ENCODE data around the gene SGO2. TPM values are rescaled to one million over a fixed set of nuclear protein-coding genes. Genes with fewer than 3 reads are reported as not detected.

Gene SGO2
- total RNA-seq, 4 donors from 2014 or later: 0.71 to 2.5 (median 1.9) TPM

- WGBS: 86% methylated on average over 5 of the region's 5 CpGs
- no peaks in the 10 kb centered on the region for H3K9me3 ChIP-seq
- no peak overlapping the region for H3K27ac ChIP-seq (replicated peaks in 1 of 4)
- TF ChIP-seq CTCF (IDR thresholded peaks at IDR 0.05): no peak
- no peak for TF ChIP-seq POLR2A (IDR thresholded peaks at IDR 0.05; ENCODE audit: low read depth)
- no peak for TF ChIP-seq POLR2AphosphoS5 (IDR thresholded peaks at IDR 0.05)
- no peak for TF ChIP-seq EP300 (IDR thresholded peaks at IDR 0.05)
- intact Hi-C loops (cut with DNase I): no loop called here
- no peak overlapping the region for H3K4me3 ChIP-seq
- peaks cover 0 to 22% (median 7%) of the 10 kb centered on the region in 4 donors for H3K4me1 ChIP-seq
- peaks cover 0 to 17% (median 0%) of the 10 kb centered on the region in 4 donors for H3K36me3 ChIP-seq
- H3K27me3 ChIP-seq: no peaks in the 10 kb centered on the region
- DNase-seq (ENCODE audit: extremely low spot score): no peak
Measured at GRCh38 chr2:200591308-200591707, 65.3 kb downstream of the SGO2 start.

- H3K4me3 ChIP-seq: no peak overlapping the region
- no peaks in the 10 kb centered on the region for H3K9me3 ChIP-seq
- DNase-seq (ENCODE audit: extremely low spot score): no peak
- no peak overlapping the region for H3K27ac ChIP-seq (replicated peaks in 1 of 4)
- peaks cover 0 to 28% (median 2%) of the 10 kb centered on the region in 4 donors for H3K36me3 ChIP-seq
- intact Hi-C loops (cut with DNase I): no loop called here
- 52% methylated on average over 1 of the region's 1 CpG for WGBS
- no peaks in the 10 kb centered on the region for H3K27me3 ChIP-seq
- TF ChIP-seq POLR2A (IDR thresholded peaks at IDR 0.05; ENCODE audit: low read depth): no peak
- TF ChIP-seq EP300 (IDR thresholded peaks at IDR 0.05): no peak
- TF ChIP-seq POLR2AphosphoS5 (IDR thresholded peaks at IDR 0.05): no peak
- no peak for TF ChIP-seq CTCF (IDR thresholded peaks at IDR 0.05)
- H3K4me1 ChIP-seq: peaks cover 0 to 13% (median 2%) of the 10 kb centered on the region in 4 donors
Measured at GRCh38 chr2:200592406-200593075, 66.5 kb downstream of the SGO2 start.

GRCh38 chr2:200593905-200594304 lies 67.9 kb downstream of the SGO2 start:
- Histone ChIP-seq H3K36me3 (peaks cover 0 to 42% (median 3%) of the 10 kb centered on the region in 4 donors), H3K27ac (replicated peaks in 1 of 4) (no peak overlapping the region), H3K4me1 (peaks cover 0 to 13% (median 2%) of the 10 kb centered on the region in 4 donors), H3K9me3 (no peaks in the 10 kb centered on the region), H3K27me3 (no peaks in the 10 kb centered on the region), H3K4me3 (no peak overlapping the region)
- 86% methylated on average over 1 of the region's 1 CpG for WGBS
- intact Hi-C loops (cut with DNase I): no loop called here
- no peak for DNase-seq (ENCODE audit: extremely low spot score)
- TF ChIP-seq EP300 (IDR thresholded peaks at IDR 0.05) (no peak), CTCF (IDR thresholded peaks at IDR 0.05) (no peak), POLR2AphosphoS5 (IDR thresholded peaks at IDR 0.05) (no peak), POLR2A (IDR thresholded peaks at IDR 0.05; ENCODE audit: low read depth) (no peak)

- Histone ChIP-seq H3K27me3 (no peaks in the 10 kb centered on the region), H3K27ac (replicated peaks in 1 of 4) (no peak overlapping the region), H3K4me3 (no peak overlapping the region), H3K9me3 (no peaks in the 10 kb centered on the region), H3K36me3 (peaks cover 0 to 58% (median 5%) of the 10 kb centered on the region in 4 donors), H3K4me1 (peaks cover 0 to 3% (median 0%) of the 10 kb centered on the region in 4 donors)
- WGBS: 62% methylated on average over 3 of the region's 3 CpGs
- no peak for TF ChIP-seq CTCF (IDR thresholded peaks at IDR 0.05)
- no peak for TF ChIP-seq POLR2A (IDR thresholded peaks at IDR 0.05; ENCODE audit: low read depth)
- no peak for TF ChIP-seq POLR2AphosphoS5 (IDR thresholded peaks at IDR 0.05)
- no peak for TF ChIP-seq EP300 (IDR thresholded peaks at IDR 0.05)
- DNase-seq (ENCODE audit: extremely low spot score): no peak
- intact Hi-C loops (cut with DNase I): no loop called here
Measured at GRCh38 chr2:200595913-200596312, 69.9 kb downstream of the SGO2 start.
